GM23338 (cell line): Measurements from ENCODE around the gene TMEM128. TPM values are rescaled to one million over a fixed set of nuclear protein-coding genes. Genes with fewer than 3 reads are reported as not detected.

Experiments
- ATAC-seq: fragments of 200-7000 bp; cut with Tn5 transposase; 3 replicates; pipeline ENCODE4 v1.9.1; 2020
- DNase-seq: peaks from one replicate; pipeline ENCODE4 v3.0.0-alpha.2; 2015; ENCODE audit warnings: low spot score
- H2AFZ ChIP-seq: fragments of 200-600 bp; sonication (generic); 2 replicates; pipeline ENCODE4 v1.8.0; 2016; ENCODE audit warnings: antibody characterized with exemption, mild to moderate bottlenecking, moderate library complexity
- H3F3A ChIP-seq: fragments of 200-600 bp; sonication (generic); replicated peaks from 2 replicates; pipeline ENCODE4 v1.8.0; 2017; ENCODE audit warnings: antibody characterized with exemption, mixed run types, low read depth
- H3K27ac ChIP-seq: fragments of 200-600 bp; sonication (generic); 2 replicates; pipeline ENCODE4 v1.6.1; 2016; ENCODE audit warnings: low read depth
- H3K27me3 ChIP-seq: fragments of 200-600 bp; sonication (generic); 2 replicates; pipeline ENCODE4 v1.8.0; 2016; ENCODE audit warnings: mild to moderate bottlenecking, mixed run types, moderate library complexity; ENCODE audit not compliant: insufficient read depth
- H3K36me3 ChIP-seq: fragments of 200-600 bp; sonication (generic); 2 replicates; pipeline ENCODE4 v1.8.0; 2016; ENCODE audit warnings: mild to moderate bottlenecking; ENCODE audit not compliant: insufficient read depth
- H3K4me1 ChIP-seq: fragments of 200-600 bp; sonication (generic); 2 replicates; pipeline ENCODE4 v1.8.0; 2016; ENCODE audit warnings: mild to moderate bottlenecking, moderate library complexity; ENCODE audit not compliant: insufficient read depth
- H3K4me2 ChIP-seq: fragments of 200-600 bp; sonication (generic); 2 replicates; pipeline ENCODE4 v1.7.1; 2017; ENCODE audit warnings: mixed run types
- H3K4me3 ChIP-seq: fragments of 200-600 bp; sonication (generic); 2 replicates; pipeline ENCODE4 v1.6.1; 2016; ENCODE audit warnings: mixed run types
- H3K79me2 ChIP-seq: fragments of 200-600 bp; sonication (generic); replicated peaks from 2 replicates; pipeline ENCODE4 v1.8.0; 2017; ENCODE audit warnings: mild to moderate bottlenecking; ENCODE audit not compliant: insufficient read depth
- H3K9me2 ChIP-seq: fragments of 200-600 bp; sonication (generic); 2 replicates; pipeline ENCODE4 v1.8.0; 2017; ENCODE audit not compliant: insufficient read depth
- H4K20me1 ChIP-seq: fragments of 200-600 bp; sonication (generic); replicated peaks from 2 replicates; pipeline ENCODE4 v1.8.0; 2017; ENCODE audit warnings: mild to moderate bottlenecking; ENCODE audit not compliant: insufficient read depth
- H3K27ac Mint-ChIP-seq: 2 replicates; pipeline ENCODE4 v1.8.0; 2020; ENCODE audit warnings: inconsistent platforms, mild to moderate bottlenecking, moderate library complexity, mixed read lengths
- H3K27me3 Mint-ChIP-seq: 3 replicates; pipeline ENCODE4 v1.8.0; 2022; ENCODE audit warnings: low read depth, mild to moderate bottlenecking, moderate library complexity, mixed read lengths, inconsistent platforms; ENCODE audit not compliant: insufficient read depth, poor library complexity
- H3K36me3 Mint-ChIP-seq: 3 replicates; pipeline ENCODE4 v1.8.0; 2021; ENCODE audit warnings: low read depth, mild to moderate bottlenecking, inconsistent platforms, moderate library complexity, mixed read lengths
- H3K4me1 Mint-ChIP-seq: 3 replicates; pipeline ENCODE4 v1.8.0; 2020; ENCODE audit warnings: mild to moderate bottlenecking, inconsistent platforms, mixed read lengths
- H3K4me3 Mint-ChIP-seq: 3 replicates; pipeline ENCODE4 v1.8.0; 2021; ENCODE audit warnings: moderate library complexity, mild to moderate bottlenecking, inconsistent platforms, mixed read lengths
- H3K9me3 Mint-ChIP-seq: 3 replicates; pipeline ENCODE4 v1.8.0; 2020; ENCODE audit warnings: moderate library complexity, mild to moderate bottlenecking, inconsistent platforms, mixed read lengths
- EZH2 ChIP-seq: fragments of 200-600 bp; sonication (generic); IDR thresholded peaks from one replicate; pipeline ENCODE4 v1.8.0; 2017; ENCODE audit warnings: antibody characterized with exemption, mild to moderate bottlenecking, low read depth; ENCODE audit not compliant: unreplicated experiment
- EZH2phosphoT487 ChIP-seq: fragments of 200-600 bp; sonication (generic); IDR thresholded peaks from one replicate; pipeline ENCODE4 v1.8.1; 2018; ENCODE audit warnings: antibody characterized with exemption; ENCODE audit not compliant: unreplicated experiment
- POLR2AphosphoS5 ChIP-seq: IDR thresholded peaks from 2 replicates; pipeline ENCODE4 v1.6.1; 2016; ENCODE audit warnings: antibody characterized with exemption, low read depth
- REST ChIP-seq: IDR thresholded peaks from one replicate; pipeline ENCODE4 v1.6.1; 2018; ENCODE audit warnings: antibody characterized with exemption; ENCODE audit not compliant: unreplicated experiment
- ZNF114 ChIP-seq: fragments of 250-450 bp; sonication (Bioruptor Pico); IDR thresholded peaks from 2 replicates; pipeline ENCODE4 v1.5.0; 2020; ENCODE audit warnings: mild to moderate bottlenecking, moderate library complexity
- polyA plus RNA-seq: library from polyadenylated mRNA; unstranded; fragments of >200 nt; fragmentation: Nextera tagmentation; extraction: Ambion mirVana; gene quantifications from 2 replicates; pipeline ENCODE4 v1.2.1, GENCODE V29; 2016
- total RNA-seq: library from RNA; depleted of rRNA; stranded (reverse); fragments of >200 nt; shearing (Covaris generic); gene quantifications from 2 replicates; pipeline ENCODE4 v1.2.3, GENCODE V29; 2014

The TMEM128 gene
- total and polyA plus RNA-seq, 2 experiments from 2014 or later: 22.7 to 25.9 TPM

DNA sequence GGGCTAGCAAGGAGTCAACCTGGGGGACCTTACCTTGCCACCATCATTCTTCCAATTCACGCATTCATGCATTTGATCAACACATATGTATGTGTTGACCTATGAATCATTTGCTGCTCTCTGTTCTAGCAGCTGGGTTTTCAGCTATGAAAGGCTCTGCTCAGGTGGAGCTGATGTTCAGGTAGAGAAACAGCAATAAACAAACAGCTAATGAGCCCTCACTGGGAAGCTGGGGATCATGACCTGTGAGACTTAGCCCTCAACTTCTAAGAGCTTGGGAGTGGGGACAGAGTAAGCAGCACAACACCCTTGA is 19.7 kb downstream of the TMEM128 start:
- peak overlapping the region; percentile 78 for H3K4me2 ChIP-seq
- H3K79me2 ChIP-seq: no peaks in the 10 kb centered on the region
- no peaks in the 10 kb centered on the region for H4K20me1 ChIP-seq
- 0 out of 2 replicates have a peak, but pooled peaks cover 7% of the 10 kb centered on the region for H3K4me1 ChIP-seq
- Mint-ChIP-seq H3K9me3 (peaks cover 12% of the 10 kb centered on the region), H3K4me3 (peak overlapping the region; percentile 49; the same call in 2 of the 3 replicates), H3K36me3 (peaks cover 4% of the 10 kb centered on the region; the same call in 2 of the 3 replicates), H3K4me1 (peaks cover 10% of the 10 kb centered on the region), H3K27me3 (peaks cover 60% of the 10 kb centered on the region), H3K27ac (no peak overlapping the region)
- H3K36me3 ChIP-seq: no peaks in the 10 kb centered on the region
- no peaks in the 10 kb centered on the region for H3K9me2 ChIP-seq
- H3K4me3 ChIP-seq: peak overlapping the region; percentile 49
- H2AFZ ChIP-seq: no peak overlapping the region
- TF ChIP-seq ZNF114 (CRISPR knock-in tag) (no peak), REST (no peak), EZH2phosphoT487 (no peak), EZH2 (peak; percentile 7)
- ATAC-seq (no peak), DNase-seq (no peak)
- no peak overlapping the region for H3K27ac ChIP-seq
- H3K27me3 ChIP-seq: peaks cover 75% of the 10 kb centered on the region
- H3F3A ChIP-seq: no peaks in the 10 kb centered on the region

- peak overlapping the region; percentile 68 for H3K4me3 Mint-ChIP-seq
Observed at GRCh38 chr4:4227510-4228355, 20.3 kb downstream of the TMEM128 start.

More at GRCh38 chr4:4227510-4228355, 20.3 kb downstream of the TMEM128 start:
- TF ChIP-seq POLR2AphosphoS5 (no peak), EZH2 (peak; percentile 60)
- peaks cover 62% of the 10 kb centered on the region for H3K27me3 Mint-ChIP-seq
- no peaks in the 10 kb centered on the region for H4K20me1 ChIP-seq
- no peaks in the 10 kb centered on the region for H3K9me2 ChIP-seq
- no peaks in the 10 kb centered on the region for H3K79me2 ChIP-seq
- peaks cover 3% of the 10 kb centered on the region; the same call in 2 of the 3 replicates for H3K36me3 Mint-ChIP-seq
- H3K4me1 ChIP-seq: 0 out of 2 replicates have a peak, but pooled peaks cover 7% of the 10 kb centered on the region
- peaks cover 10% of the 10 kb centered on the region for H3K4me1 Mint-ChIP-seq
- H2AFZ ChIP-seq: no peak overlapping the region
- peak; percentile 35 for DNase-seq
- no peak; the same call in 2 of the 3 replicates for ATAC-seq
- H3F3A ChIP-seq: no peaks in the 10 kb centered on the region
- no peak overlapping the region for H3K27ac ChIP-seq
- peaks cover 81% of the 10 kb centered on the region for H3K27me3 ChIP-seq
- peak overlapping the region; percentile 49 for H3K4me3 ChIP-seq
- H3K27ac Mint-ChIP-seq: no peak overlapping the region
- H3K4me2 ChIP-seq: peak overlapping the region; percentile 78
- H3K9me3 Mint-ChIP-seq: peaks cover 7% of the 10 kb centered on the region
- no peaks in the 10 kb centered on the region for H3K36me3 ChIP-seq
